NCI-H2171 (cell line): Measurements from ENCODE around the gene HADH.

Experiments
- DNase-seq: peaks from one replicate; lab custom pipeline; 2025; lab: John Stamatoyannopoulos, UW

The HADH gene

DNA sequence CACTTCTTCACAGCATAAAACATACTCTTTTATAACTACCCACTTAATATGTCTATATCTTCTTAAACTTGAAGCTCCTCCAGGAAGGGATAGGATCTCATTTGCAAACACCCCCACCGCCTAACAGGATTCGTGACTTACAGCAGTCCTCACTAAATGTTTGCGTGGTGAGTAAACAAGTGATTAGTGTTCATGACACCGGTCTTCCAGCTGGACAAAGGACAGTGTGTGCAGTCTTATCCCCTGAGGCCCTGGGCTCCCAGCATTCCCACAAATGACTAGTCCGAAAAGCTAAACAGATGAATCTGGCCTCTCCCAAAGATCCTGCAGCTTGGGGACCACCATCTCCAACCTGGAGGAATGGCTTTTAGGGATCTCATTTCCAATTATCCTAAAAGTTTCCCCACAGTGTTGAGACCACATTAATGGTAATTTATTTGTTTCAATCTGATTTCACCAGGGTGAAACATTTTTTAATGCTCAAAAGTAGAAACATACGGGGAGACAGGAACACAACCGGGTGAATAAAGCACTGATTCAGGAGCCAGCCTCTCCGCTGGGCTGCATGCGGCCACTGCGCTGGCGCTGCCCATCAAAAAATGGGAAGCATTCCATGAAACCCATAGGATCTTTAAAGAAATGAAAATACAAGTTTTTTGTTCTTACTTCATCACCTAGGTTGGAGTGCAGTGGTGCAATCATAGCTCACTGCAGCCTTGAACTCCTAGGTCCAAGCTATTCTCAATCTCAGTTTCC lies 69.2 kb downstream of the HADH start:
- no peak for DNase-seq

DNA sequence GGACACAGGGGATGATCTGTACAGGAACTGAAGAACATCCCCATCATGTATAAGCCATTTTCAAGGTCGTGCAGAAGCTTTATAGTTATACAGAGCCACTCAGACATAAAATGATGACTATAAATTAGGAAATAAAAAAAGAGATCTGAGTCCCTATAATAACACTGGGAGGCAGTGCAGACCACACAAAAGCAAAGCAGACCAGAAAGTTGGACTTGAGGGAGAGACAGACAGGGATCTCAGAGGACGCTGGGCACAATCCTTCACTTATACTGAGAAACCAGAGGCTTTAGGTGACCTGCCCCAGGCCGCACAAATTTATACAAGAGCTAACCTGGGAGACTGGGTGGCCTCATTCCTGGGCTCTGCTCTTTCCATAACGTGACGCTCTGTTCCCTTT lies 70.5 kb downstream of the HADH start:
- no peak for DNase-seq

DNA sequence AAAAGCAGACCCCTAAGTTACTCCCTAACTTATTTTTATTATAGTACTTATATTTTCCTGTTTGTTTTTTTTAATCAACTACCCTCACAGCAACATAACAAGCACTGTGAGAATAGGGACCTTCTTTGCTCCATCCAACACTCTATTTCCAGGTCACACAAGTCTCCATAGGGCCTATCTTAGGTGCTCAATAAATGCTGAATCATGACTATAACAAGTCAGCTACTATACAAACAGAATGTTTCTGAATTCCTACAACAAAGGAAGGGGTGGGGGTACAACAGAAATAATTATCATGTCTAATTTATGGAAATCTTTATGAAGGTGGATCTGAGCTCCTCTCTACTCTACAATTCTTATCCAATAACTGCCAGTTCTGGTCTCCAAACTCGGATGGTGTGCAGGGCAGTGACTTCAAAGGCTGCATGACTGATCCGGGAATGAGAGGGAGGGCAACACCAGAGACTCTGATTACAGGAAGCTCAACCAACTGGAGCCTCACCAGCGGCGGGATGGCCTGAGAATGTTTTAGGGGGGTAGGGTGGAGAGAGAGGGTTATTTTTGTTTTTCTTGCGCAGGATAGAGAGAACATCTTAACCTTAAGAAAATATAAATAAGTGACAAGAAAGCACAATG lies 71.1 kb downstream of the HADH start:
- no peak for DNase-seq

DNA sequence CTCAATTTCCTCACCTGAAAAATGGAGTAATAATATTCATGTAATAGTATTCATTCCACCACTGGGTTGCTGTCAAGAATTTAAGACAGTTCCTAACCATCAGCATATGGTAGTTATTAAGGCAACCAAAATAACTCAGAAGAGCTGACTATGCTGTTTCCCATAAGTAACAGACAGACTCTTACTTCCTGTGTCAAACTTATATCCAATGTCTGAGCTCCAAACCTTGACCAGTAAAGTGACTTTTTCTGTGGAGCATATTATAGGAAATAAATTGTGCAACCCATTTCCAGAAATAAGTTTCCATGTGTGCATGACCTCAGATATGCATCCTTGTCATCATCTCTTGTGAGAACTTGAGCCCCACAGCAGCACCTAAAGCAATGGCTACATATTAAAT lies 78.8 kb downstream of the HADH start:
- DNase-seq, result no peak

DNA sequence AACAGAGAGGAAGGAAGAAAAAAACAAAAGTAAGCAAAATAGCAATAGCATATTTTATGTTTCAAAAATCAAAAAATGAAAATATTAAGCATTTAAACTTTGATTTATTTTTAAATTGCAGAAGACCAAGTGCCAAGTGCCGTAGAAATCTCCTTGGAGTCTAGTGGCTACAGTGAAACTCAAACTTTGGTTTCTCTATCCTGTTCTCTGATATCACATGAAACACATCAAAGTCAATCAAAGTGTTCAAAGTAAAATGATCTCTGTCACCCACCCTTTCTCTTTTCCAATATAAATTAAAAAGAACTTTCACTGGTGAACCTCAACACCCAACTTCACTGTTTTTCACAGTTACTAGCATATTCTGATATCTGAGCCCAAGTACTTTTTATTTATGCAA lies 81.1 kb downstream of the HADH start:
- no peak for DNase-seq

DNA sequence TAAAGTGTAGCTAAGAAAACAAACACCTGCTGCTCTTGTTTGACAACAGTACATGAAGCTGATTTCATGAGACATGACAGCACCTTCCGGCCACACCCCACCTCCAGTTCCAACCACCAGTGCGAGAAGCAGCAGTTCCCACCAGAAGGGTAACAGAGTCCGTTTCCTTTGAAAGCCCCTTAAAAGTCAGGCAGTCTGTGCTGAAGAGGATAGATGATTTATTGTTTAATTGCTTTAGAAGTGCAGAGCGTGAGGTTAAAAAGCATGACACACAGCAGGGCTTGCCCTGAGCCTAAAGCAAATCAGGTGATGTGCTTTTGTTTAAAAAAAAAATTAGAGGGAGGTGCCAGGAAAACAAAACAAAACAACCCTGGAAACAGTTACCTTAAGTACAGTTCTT lies 82.6 kb downstream of the HADH start:
- DNase-seq, result no peak

DNA sequence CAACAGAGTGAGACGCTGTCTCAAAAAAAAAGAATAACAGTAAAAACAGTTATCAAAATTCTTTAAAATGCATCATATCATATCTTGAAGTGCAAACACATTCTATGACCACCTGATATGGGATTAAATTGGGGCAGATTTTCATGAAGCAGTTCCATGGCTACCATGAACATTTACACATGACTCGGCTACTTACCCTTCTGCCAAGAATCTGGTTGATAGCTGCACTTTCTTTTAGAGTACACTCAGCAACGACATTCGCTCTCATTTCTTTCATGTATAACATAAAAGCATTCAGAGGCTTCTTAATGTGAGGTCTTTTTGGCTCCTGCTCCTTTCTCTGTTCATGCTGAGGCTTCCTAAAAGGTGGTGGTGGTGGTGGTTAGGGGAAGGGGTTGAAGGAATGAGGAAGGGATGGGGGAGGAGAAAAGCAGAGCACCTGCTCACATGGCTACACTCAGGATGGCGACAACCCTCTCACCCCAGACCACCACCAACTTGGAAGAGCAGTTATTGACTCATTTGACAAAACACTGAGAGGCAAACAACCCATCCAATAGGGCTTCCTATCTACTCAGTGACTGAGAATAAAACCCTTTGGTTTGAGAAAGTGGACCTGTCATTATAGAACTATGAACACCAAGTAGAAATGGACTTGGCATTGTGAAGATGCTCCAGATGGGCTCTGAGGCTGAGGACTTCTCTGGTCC lies 88.5 kb downstream of the HADH start:
- no peak for DNase-seq

DNA sequence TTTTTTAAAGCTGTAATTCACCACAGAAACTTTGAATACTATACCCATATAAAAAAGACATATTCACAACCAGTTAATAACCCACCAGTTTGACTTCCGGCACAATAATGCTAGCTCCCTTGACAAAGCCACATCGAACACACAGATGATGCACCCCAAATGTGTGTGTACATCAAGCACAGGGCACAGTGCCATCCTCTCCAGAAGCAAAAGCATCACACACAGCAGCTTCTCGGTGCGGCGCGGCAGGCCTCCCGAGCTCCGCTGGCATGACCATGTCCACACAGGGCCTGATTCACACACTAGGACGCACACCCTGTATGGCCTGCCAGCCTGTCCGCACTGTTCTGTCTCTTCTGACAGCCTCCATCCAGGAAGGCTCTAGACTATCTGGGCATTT lies 91.1 kb downstream of the HADH start:
- DNase-seq, result no peak

DNA sequence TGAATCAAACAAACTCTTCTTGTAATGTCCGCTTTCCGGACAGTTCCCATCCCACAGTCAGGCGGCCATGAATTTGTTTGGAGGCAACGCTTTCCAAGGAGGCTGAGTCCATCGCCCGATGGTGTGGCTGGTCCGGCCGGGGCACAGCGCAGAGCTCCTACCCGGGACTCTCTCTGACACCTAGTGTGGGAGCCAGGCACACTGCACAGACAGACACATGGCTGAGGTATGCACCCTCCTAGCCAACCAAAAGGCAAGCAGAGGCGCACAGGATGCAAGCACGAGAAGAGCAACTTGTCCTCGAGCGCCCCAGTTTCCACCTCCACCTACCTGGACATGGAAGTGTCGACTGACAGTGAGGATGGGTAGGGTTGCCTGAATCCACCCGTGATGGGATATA lies 91.6 kb downstream of the HADH start:
- no peak for DNase-seq
